Measurements from ENCODE around the gene FBXO31. TPM values are rescaled to one million over a fixed set of nuclear protein-coding genes. Genes with fewer than 3 reads are reported as not detected.

FBXO31 gene
- total and polyA plus RNA-seq, 2 of the 13 experiments (the other 11 are each of a cell fraction or from before 2014, with no cell fraction given): 92.4 to 101 TPM

GRCh38 chr16:87316923-87317749 is 66.4 kb downstream of the FBXO31 start, which contains the start of gene C16orf95 (continued):
- TF ChIP-seq MLXIP (CRISPR knock-in tag; IDR thresholded peaks at IDR 0.05; ENCODE audit: borderline replicate concordance): no peak; the same call in 1 of the 2 replicates
- peak; percentile 47; the same call in 1 of the 2 replicates for TF ChIP-seq GTF2F1 (IDR thresholded peaks at IDR 0.05; ENCODE audit: low read length)
- TF ChIP-seq ZNF784 (CRISPR knock-in tag; IDR thresholded peaks at IDR 0.05; ENCODE audit: borderline replicate concordance): peak; percentile 80; the same call in 1 of the 2 replicates
- TF ChIP-seq ZBTB40 (IDR thresholded peaks at IDR 0.05): no peak
- TF ChIP-seq ZBTB40 (CRISPR knock-in tag; IDR thresholded peaks at IDR 0.05): peak; percentile 69; the same call in 1 of the 2 replicates
- TF ChIP-seq ZBTB44 (CRISPR knock-in tag; IDR thresholded peaks at IDR 0.05): 0 out of 2 replicates have a peak, but pooled peaks have one; percentile 19
- TF ChIP-seq CEBPG (CRISPR knock-in tag; IDR thresholded peaks at IDR 0.05): peak; percentile 68
- TF ChIP-seq CREB3 (CRISPR knock-in tag; IDR thresholded peaks at IDR 0.05): peak; percentile 39; the same call in 1 of the 2 replicates
- TF ChIP-seq ZNF251 (CRISPR knock-in tag; IDR thresholded peaks at IDR 0.05): no peak
- TF ChIP-seq TRAFD1 (CRISPR knock-in tag; IDR thresholded peaks at IDR 0.05; ENCODE audit: borderline replicate concordance): no peak

Measured in HepG2 (cell line).